Activated CD8-positive, alpha-beta T cell treated with anti-CD3 and anti-CD28 coated beads for 36 hours (primary cell): ENCODE data around the gene SAMD4A. TPM values are rescaled to one million over a fixed set of nuclear protein-coding genes. Genes with fewer than 3 reads are reported as not detected.

Experiments
- ATAC-seq: fragments of 200-7000 bp; cut with Tn5 transposase; one replicate; pipeline ENCODE4 v1.10.0; 2021; ENCODE audit warnings: mild to moderate bottlenecking, moderate library complexity
- CTCF ChIA-PET: fragments of 350-600 bp; sonication (Branson Sonifier 250); formaldehyde crosslinking; loops from one replicate; lab custom pipeline; 2021; ENCODE audit warnings: antibody characterized with exemption; lab: Charles Lee
- POLR2A ChIA-PET: fragments of 350-600 bp; sonication (Branson Sonifier 250); formaldehyde crosslinking; loops from one replicate; lab custom pipeline; 2021; ENCODE audit warnings: antibody characterized with exemption; lab: Charles Lee
- DNase-seq: peaks from one replicate; pipeline ENCODE4 v3.0.0-alpha.2; 2020
- H3K27ac Mint-ChIP-seq: one replicate; pipeline ENCODE4 v1.8.0; 2021; ENCODE audit warnings: mild to moderate bottlenecking, mixed read lengths
- H3K27me3 Mint-ChIP-seq: one replicate; pipeline ENCODE4 v1.8.0; 2021; ENCODE audit warnings: mixed read lengths
- H3K36me3 Mint-ChIP-seq: one replicate; pipeline ENCODE4 v1.8.0; 2021; ENCODE audit warnings: low read depth, mixed read lengths
- H3K4me1 Mint-ChIP-seq: one replicate; pipeline ENCODE4 v1.8.0; 2021; ENCODE audit warnings: low read depth, mixed read lengths
- H3K4me3 Mint-ChIP-seq: one replicate; pipeline ENCODE4 v1.8.0; 2021; ENCODE audit warnings: mild to moderate bottlenecking, moderate library complexity, mixed read lengths
- H3K9me3 Mint-ChIP-seq: one replicate; pipeline ENCODE4 v1.8.0; 2021; ENCODE audit warnings: mixed read lengths
- intact Hi-C: fragments of 100-400 bp; cut with micrococcal nuclease; formaldehyde crosslinking; loops from one replicate; pipeline ENCODE4 v1.10.0; 2022
- total RNA-seq, 2 experiments: library from RNA; stranded (reverse); gene quantifications; one replicate each; pipeline ENCODE4 v1.2.3, GENCODE V29; 2021
- TF ChIP-seq, protein P1 (sequence below): fragments of 200-600 bp; IDR thresholded peaks from one replicate; pipeline ENCODE4 v1.8.0; 2022; ENCODE audit warnings: antibody characterized with exemption, mild to moderate bottlenecking

SAMD4A gene
- total RNA-seq, 2 experiments from 2014 or later = 4.5 to 4.9 TPM

DNA sequence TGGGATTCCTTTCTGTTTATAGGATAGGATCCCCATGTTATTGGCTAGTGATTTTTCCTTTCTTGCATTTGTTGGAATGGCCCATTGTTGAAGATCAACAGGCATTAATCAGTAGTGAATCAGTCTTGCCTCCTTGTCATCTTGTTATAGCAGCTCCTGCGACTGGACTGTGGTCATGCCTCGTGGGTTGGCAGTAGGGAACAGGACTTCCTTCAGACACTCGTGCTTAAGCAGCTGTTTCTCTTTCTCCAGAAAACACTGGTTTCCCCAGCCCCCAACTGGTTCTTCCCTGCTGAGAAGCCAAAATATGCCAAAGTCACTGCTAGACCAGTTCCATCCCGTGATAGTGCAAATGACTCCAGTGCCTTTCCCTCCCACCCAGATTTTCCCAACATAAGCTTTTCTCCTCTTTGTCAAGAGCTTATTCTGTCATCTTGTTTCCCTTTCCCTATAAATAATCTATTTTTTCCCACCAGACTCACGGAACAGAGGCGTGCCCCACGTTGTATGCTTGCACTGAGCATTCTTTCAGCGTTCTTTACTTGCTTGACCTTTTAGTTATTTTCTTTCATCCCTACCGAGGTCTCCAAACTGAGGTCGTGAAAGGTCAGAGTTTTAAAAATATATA lies 83.5 kb downstream of the SAMD4A start:
- CTCF ChIA-PET = interaction anchor here (1.4 kb wide), 1 partner anchor 72 kb away, joined by 4 read pairs; no protein-coding TSS in a partner anchor
- Mint-ChIP-seq H3K27me3 (peaks cover 26% of the 10 kb centered on the region), H3K36me3 (no peaks in the 10 kb centered on the region), H3K27ac (no peak overlapping the region), H3K4me3 (no peak overlapping the region), H3K4me1 (peaks cover 19% of the 10 kb centered on the region), H3K9me3 (no peaks in the 10 kb centered on the region)
- DNase-seq (peak; percentile 7), ATAC-seq (no peak)
- TF ChIP-seq, protein P1, sequence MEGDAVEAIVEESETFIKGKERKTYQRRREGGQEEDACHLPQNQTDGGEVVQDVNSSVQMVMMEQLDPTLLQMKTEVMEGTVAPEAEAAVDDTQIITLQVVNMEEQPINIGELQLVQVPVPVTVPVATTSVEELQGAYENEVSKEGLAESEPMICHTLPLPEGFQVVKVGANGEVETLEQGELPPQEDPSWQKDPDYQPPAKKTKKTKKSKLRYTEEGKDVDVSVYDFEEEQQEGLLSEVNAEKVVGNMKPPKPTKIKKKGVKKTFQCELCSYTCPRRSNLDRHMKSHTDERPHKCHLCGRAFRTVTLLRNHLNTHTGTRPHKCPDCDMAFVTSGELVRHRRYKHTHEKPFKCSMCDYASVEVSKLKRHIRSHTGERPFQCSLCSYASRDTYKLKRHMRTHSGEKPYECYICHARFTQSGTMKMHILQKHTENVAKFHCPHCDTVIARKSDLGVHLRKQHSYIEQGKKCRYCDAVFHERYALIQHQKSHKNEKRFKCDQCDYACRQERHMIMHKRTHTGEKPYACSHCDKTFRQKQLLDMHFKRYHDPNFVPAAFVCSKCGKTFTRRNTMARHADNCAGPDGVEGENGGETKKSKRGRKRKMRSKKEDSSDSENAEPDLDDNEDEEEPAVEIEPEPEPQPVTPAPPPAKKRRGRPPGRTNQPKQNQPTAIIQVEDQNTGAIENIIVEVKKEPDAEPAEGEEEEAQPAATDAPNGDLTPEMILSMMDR = no peak
- intact Hi-C loops = no loop called here
- POLR2A ChIA-PET = interaction anchor here (1.6 kb wide), 1 partner anchor 19 kb away, joined by 4 read pairs; no protein-coding TSS in a partner anchor

DNA sequence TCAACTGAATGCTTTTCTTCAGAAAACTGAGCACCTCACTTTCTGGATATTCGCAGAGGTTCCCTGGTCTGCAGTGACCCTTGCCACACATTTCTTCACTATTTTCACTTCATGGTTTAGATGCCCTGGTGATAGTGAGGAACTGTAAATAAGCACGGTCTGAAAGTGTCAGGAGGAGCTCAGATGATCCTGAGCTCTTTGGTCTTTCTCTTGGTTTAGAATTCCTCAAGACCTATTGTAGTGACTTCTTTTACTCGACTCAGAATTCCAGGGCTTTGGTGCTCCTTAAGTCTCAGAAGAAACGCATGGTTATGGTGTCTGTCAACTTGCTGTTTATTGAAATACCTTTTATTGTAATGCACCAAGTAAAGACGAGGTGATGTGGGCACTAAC lies 84.0 kb downstream of the SAMD4A start:
- ATAC-seq (no peak), DNase-seq (no peak)
- CTCF ChIA-PET = no interaction called here
- H3K9me3 Mint-ChIP-seq = no peaks in the 10 kb centered on the region
- H3K36me3 Mint-ChIP-seq = no peaks in the 10 kb centered on the region
- intact Hi-C loops = no loop called here
- no peak overlapping the region for H3K4me3 Mint-ChIP-seq
- TF ChIP-seq, protein P1 = no peak
- no peak overlapping the region for H3K27ac Mint-ChIP-seq
- POLR2A ChIA-PET = interaction anchor here (1.6 kb wide), 1 partner anchor 19 kb away, joined by 4 read pairs; no protein-coding TSS in a partner anchor
- H3K27me3 Mint-ChIP-seq = peaks cover 27% of the 10 kb centered on the region
- H3K4me1 Mint-ChIP-seq = peaks cover 16% of the 10 kb centered on the region

GRCh38 chr14:54651649-54652048 lies 84.7 kb downstream of the SAMD4A start:
- DNase-seq (no peak), ATAC-seq (no peak)
- intact Hi-C loops = no loop called here
- no peaks in the 10 kb centered on the region for H3K36me3 Mint-ChIP-seq
- ChIA-PET CTCF (no interaction called here), POLR2A (no interaction called here)
- peaks cover 9% of the 10 kb centered on the region for H3K4me1 Mint-ChIP-seq
- no peak overlapping the region for H3K4me3 Mint-ChIP-seq
- H3K9me3 Mint-ChIP-seq = no peaks in the 10 kb centered on the region
- no peak overlapping the region for H3K27ac Mint-ChIP-seq
- peaks cover 27% of the 10 kb centered on the region for H3K27me3 Mint-ChIP-seq
- TF ChIP-seq, protein P1 = no peak

DNA sequence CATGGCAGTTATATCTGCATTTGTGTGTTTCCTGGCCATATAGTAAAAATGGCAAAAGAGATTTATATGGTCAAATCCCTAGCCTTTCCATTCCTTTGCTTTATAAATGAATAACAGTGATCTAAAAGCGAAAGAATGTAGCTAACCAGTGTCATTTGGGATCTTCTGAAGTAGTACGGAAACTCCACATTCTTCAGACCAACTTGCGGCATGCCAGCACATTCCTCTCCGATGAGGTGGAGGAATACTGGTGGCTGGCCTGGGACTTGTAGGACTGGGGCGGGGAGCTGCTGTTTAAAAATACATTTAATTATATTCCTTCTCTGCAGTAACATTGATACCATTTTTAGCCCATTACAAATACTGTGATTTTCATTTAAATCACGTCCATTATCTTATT lies 85.3 kb downstream of the SAMD4A start:
- DNase-seq (no peak), ATAC-seq (no peak)
- Mint-ChIP-seq H3K36me3 (no peaks in the 10 kb centered on the region), H3K9me3 (no peaks in the 10 kb centered on the region), H3K4me3 (no peak overlapping the region), H3K27me3 (peaks cover 27% of the 10 kb centered on the region), H3K4me1 (peaks cover 7% of the 10 kb centered on the region), H3K27ac (no peak overlapping the region)
- TF ChIP-seq, protein P1 = no peak
- POLR2A ChIA-PET = no interaction called here
- CTCF ChIA-PET = no interaction called here
- intact Hi-C loops = no loop called here

DNA sequence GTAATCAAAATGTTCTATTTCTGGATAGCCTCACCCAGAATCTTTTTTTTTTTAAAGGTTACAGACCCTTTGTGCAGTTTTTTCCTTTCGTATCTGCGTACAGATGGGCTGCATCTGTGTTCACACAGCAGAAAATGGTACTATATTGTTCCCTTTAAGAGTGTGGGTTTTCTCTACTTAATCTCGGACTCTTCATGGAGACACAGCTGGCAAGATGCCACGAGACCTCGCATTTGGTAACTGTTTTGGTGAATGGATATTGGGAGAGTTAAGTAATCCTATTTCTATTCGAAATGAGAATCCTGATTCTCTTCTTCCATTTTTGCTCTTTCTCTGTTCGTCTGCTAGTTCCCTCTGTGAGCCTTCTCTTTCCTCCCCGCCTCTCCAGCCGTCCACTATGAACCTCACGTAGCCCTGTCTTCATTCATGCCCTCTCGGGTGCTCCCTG lies 85.7 kb downstream of the SAMD4A start:
- DNase-seq (no peak), ATAC-seq (no peak)
- Mint-ChIP-seq H3K27ac (no peak overlapping the region), H3K27me3 (peaks cover 27% of the 10 kb centered on the region), H3K9me3 (no peaks in the 10 kb centered on the region), H3K36me3 (no peaks in the 10 kb centered on the region), H3K4me3 (no peak overlapping the region), H3K4me1 (peaks cover 7% of the 10 kb centered on the region)
- ChIA-PET CTCF (interaction anchor here (1.2 kb wide), 1 partner anchor 78 kb away, joined by 4 read pairs; no protein-coding TSS in a partner anchor), POLR2A (no interaction called here)
- TF ChIP-seq, protein P1 = no peak
- intact Hi-C loops = no loop called here
